ENCODE data around the gene CMKLR1.

CMKLR1 gene

GRCh38 chr12:108315486-108316105 is 23.5 kb downstream of the CMKLR1 start:
- no peak for DNase-seq

- no peak for DNase-seq
Measured at GRCh38 chr12:108313606-108314351, 25.3 kb downstream of the CMKLR1 start.

- DNase-seq: no peak
Measured at GRCh38 chr12:108313241-108313605, 25.9 kb downstream of the CMKLR1 start.

- DNase-seq: no peak
Measured at GRCh38 chr12:108312693-108313189, 26.4 kb downstream of the CMKLR1 start.

GRCh38 chr12:108312073-108312659 is 26.9 kb downstream of the CMKLR1 start:
- no peak for DNase-seq

GRCh38 chr12:108311605-108312004 is 27.5 kb downstream of the CMKLR1 start:
- DNase-seq: no peak

GRCh38 chr12:108310489-108310888 is 28.6 kb downstream of the CMKLR1 start:
- no peak for DNase-seq

- no peak for DNase-seq
Measured at GRCh38 chr12:108309674-108310312, 29.3 kb downstream of the CMKLR1 start.

GRCh38 chr12:108308395-108309085 is 30.6 kb downstream of the CMKLR1 start:
- DNase-seq: no peak

- DNase-seq: no peak
Measured at GRCh38 chr12:108307006-108307405, 32.1 kb downstream of the CMKLR1 start.

GRCh38 chr12:108306506-108306905 is 32.6 kb downstream of the CMKLR1 start:
- DNase-seq: no peak

GRCh38 chr12:108305991-108306501 is 33.1 kb downstream of the CMKLR1 start:
- DNase-seq: no peak

GRCh38 chr12:108305520-108305919 is 33.6 kb downstream of the CMKLR1 start:
- peak; percentile 21 for DNase-seq

GRCh38 chr12:108304633-108305032 is 34.5 kb downstream of the CMKLR1 start:
- DNase-seq: no peak

- no peak for DNase-seq
Measured at GRCh38 chr12:108303703-108304102, 35.4 kb downstream of the CMKLR1 start.

GRCh38 chr12:108302403-108303311 is 36.5 kb downstream of the CMKLR1 start:
- no peak for DNase-seq

- no peak for DNase-seq
Measured at GRCh38 chr12:108302016-108302402, 37.1 kb downstream of the CMKLR1 start.

GRCh38 chr12:108301346-108301745 is 37.8 kb downstream of the CMKLR1 start:
- DNase-seq: no peak

GRCh38 chr12:108299980-108300696 is 39.0 kb downstream of the CMKLR1 start:
- no peak for DNase-seq

GRCh38 chr12:108299516-108299915 is 39.6 kb downstream of the CMKLR1 start:
- no peak for DNase-seq

GRCh38 chr12:108298761-108299275 is 40.3 kb downstream of the CMKLR1 start:
- DNase-seq: no peak
